Activated CD4-positive, alpha-beta T cell treated with anti-CD3 and anti-CD28 coated beads for 36 hours (primary cell): ENCODE results near the gene PGAP6. TPM values are rescaled to one million over a fixed set of nuclear protein-coding genes. Genes with fewer than 3 reads are reported as not detected.
"Not testable (repeated sequence)": the region's sequence is repeated elsewhere in the genome, so short reads cannot be mapped to it uniquely, and the experiment has no call there.

ENCODE experiments used
- ATAC-seq: fragments of 200-7000 bp; cut with Tn5 transposase; one replicate; pipeline ENCODE4 v1.10.0; 2021; ENCODE audit warnings: mild to moderate bottlenecking, moderate library complexity
- CTCF ChIA-PET: fragments of 350-600 bp; sonication (Branson Sonifier 250); formaldehyde crosslinking; loops from one replicate; lab custom pipeline; 2021; ENCODE audit warnings: antibody characterized with exemption; lab: Charles Lee
- POLR2A ChIA-PET: fragments of 350-600 bp; sonication (Branson Sonifier 250); formaldehyde crosslinking; loops from one replicate; lab custom pipeline; 2021; ENCODE audit warnings: antibody characterized with exemption, inconsistent platforms; lab: Charles Lee
- DNase-seq: peaks from one replicate; pipeline ENCODE4 v3.0.0-alpha.2; 2020
- H3K27ac Mint-ChIP-seq: one replicate; pipeline ENCODE4 v1.8.0; 2021; ENCODE audit warnings: mixed read lengths
- H3K27me3 Mint-ChIP-seq: one replicate; pipeline ENCODE4 v1.8.0; 2021; ENCODE audit warnings: mixed read lengths
- H3K36me3 Mint-ChIP-seq: one replicate; pipeline ENCODE4 v1.8.0; 2021; ENCODE audit warnings: low read depth, mixed read lengths
- H3K4me1 Mint-ChIP-seq: one replicate; pipeline ENCODE4 v1.8.0; 2021; ENCODE audit warnings: mixed read lengths
- H3K4me3 Mint-ChIP-seq: one replicate; pipeline ENCODE4 v1.8.0; 2021; ENCODE audit warnings: mild to moderate bottlenecking, moderate library complexity, mixed read lengths
- H3K9me3 Mint-ChIP-seq: one replicate; pipeline ENCODE4 v1.8.0; 2021; ENCODE audit warnings: low read depth, mixed read lengths
- intact Hi-C, 2 experiments: fragments of 100-400 bp; cut with DNase I in 1 of 2; cut with micrococcal nuclease in 1 of 2; formaldehyde crosslinking; loops; one replicate each; pipeline versions ENCODE4 v1.14.2 to v1.15.1; 2022 to 2024; cut with DNase I, micrococcal nuclease
- total RNA-seq, 2 experiments: library from RNA; stranded (reverse); gene quantifications; one replicate each; pipeline ENCODE4 v1.2.3, GENCODE V29; 2021

Gene PGAP6
- total RNA-seq, 2 experiments from 2014 or later = 22.9 to 40.8 TPM

DNA sequence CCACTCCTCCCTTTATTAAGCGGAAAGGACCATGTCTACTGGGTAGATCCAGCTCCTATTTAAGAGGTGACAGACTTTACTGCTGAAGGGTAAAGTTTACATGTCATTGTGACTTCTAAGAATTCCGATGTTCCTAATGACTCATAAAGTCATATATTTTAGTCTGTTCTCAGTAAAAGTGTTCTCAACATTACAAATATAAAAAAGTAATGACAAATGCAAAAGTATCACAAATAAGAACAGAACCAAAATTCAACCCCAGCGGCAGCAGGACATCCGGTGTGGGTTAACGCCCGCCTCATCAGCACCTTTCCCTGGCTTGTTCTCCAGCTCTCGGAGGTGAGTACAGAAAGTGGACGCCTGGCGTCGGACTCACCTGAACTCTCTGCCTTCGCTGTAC lies 36.0 kb downstream of the PGAP6 start:
- H3K36me3 Mint-ChIP-seq = peaks cover 34% of the 10 kb centered on the region
- H3K27ac Mint-ChIP-seq = no peak overlapping the region
- intact Hi-C loops = no loop called here
- peaks cover 75% of the 10 kb centered on the region for H3K4me1 Mint-ChIP-seq
- no peaks in the 10 kb centered on the region for H3K9me3 Mint-ChIP-seq
- no peaks in the 10 kb centered on the region for H3K27me3 Mint-ChIP-seq
- peak; percentile 45 for DNase-seq
- ChIA-PET POLR2A (interaction anchor here (0.6 kb wide), 1 partner anchor 50 kb away, joined by 5 read pairs; no protein-coding TSS in a partner anchor), CTCF (interaction anchor here (0.7 kb wide), 1 partner anchor 381 kb away, joined by 3 read pairs; the partner anchor contains the start of gene CCDC78)
- ATAC-seq = peak; percentile 70
- no peak overlapping the region for H3K4me3 Mint-ChIP-seq

- no peak for ATAC-seq
- CTCF ChIA-PET = interaction anchor here (0.6 kb wide), 1 partner anchor 403 kb away, joined by 4 read pairs; no protein-coding TSS in a partner anchor
- DNase-seq = no peak
- intact Hi-C loops = no loop called here
- peak overlapping the region; percentile 23 for H3K27ac Mint-ChIP-seq
- H3K27me3 Mint-ChIP-seq = no peaks in the 10 kb centered on the region
- POLR2A ChIA-PET = interaction anchor here (0.6 kb wide), 1 partner anchor 30 kb away, joined by 3 read pairs; no protein-coding TSS in a partner anchor
- peaks cover 74% of the 10 kb centered on the region for H3K4me1 Mint-ChIP-seq
- no peaks in the 10 kb centered on the region for H3K9me3 Mint-ChIP-seq
- H3K4me3 Mint-ChIP-seq = no peak overlapping the region
- peaks cover 34% of the 10 kb centered on the region for H3K36me3 Mint-ChIP-seq
Measured at GRCh38 chr16:342455-343213, 39.1 kb downstream of the PGAP6 start.

- peaks cover 30% of the 10 kb centered on the region for H3K36me3 Mint-ChIP-seq
- peaks cover 69% of the 10 kb centered on the region for H3K4me1 Mint-ChIP-seq
- H3K27ac Mint-ChIP-seq, DNase-seq, H3K4me3 Mint-ChIP-seq, intact Hi-C loops, ATAC-seq, H3K27me3 Mint-ChIP-seq, H3K9me3 Mint-ChIP-seq: not testable (repeated sequence)
- ChIA-PET CTCF (interaction anchor here (0.6 kb wide), 1 partner anchor 89 kb away, joined by 3 read pairs; no protein-coding TSS in a partner anchor), POLR2A (interaction anchor here (0.6 to 0.8 kb wide), 3 partner anchors 31 to 114 kb away, joined by 3 to 4 read pairs (median 3); no protein-coding TSS in a partner anchor)
Measured at GRCh38 chr16:341974-342336, 39.8 kb downstream of the PGAP6 start.

DNA sequence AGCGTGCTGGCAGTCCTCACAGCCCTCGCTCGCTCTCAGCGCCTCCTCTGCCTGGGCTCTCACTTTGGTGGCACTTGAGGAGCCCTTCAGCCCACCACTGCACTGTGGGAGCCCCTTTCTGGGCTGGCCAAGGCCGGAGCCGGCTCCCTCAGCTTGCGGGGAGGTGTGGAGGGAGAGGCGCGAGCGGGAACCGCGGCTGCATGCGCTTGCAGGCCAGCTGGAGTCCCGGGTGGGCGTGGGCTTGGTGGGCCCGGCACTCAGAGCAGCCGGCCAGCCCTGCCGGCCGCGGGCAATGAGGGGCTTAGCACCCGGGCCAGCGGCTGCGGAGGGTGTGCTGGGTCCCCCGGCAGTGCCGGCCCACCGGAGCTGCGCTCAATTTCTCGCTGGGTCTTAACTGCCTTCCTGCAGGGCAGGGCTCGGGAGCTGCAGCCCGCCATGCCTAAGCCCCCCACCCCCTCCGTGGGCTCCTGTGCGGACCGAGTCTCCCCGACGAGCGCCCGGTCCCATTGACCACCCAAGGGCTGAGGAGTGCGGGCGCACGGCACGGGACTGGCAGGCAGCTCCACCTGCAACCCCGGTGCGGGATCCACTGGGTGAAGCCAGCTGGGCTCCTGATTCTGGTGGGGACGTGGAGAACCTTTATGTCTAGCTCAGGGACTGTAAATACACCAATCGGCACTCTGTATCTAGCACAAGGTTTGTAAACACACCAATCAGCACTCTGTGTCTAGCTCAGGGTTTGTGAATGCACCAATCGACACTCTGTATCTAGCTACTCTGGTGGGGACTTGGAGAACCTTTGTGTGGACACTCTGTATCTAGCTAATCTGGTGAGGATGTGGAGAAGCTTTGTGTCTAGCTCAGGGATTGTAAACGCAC lies 40.4 kb downstream of the PGAP6 start:
- CTCF ChIA-PET = interaction anchor here (0.6 to 0.8 kb wide), 2 partner anchors 90 to 158 kb away, joined by 3 read pairs; no protein-coding TSS in a partner anchor
- H3K4me3 Mint-ChIP-seq = not testable (repeated sequence)

GRCh38 chr16:340370-341091 lies 41.2 kb downstream of the PGAP6 start:
- peaks cover 23% of the 10 kb centered on the region for H3K36me3 Mint-ChIP-seq
- no peaks in the 10 kb centered on the region for H3K9me3 Mint-ChIP-seq
- ATAC-seq (no peak), DNase-seq (no peak)
- no peak overlapping the region for H3K4me3 Mint-ChIP-seq
- POLR2A ChIA-PET = no interaction called here
- peak overlapping the region; percentile 39 for H3K27ac Mint-ChIP-seq
- intact Hi-C loops = no loop called here
- CTCF ChIA-PET = interaction anchor here (0.6 to 0.8 kb wide), 3 partner anchors 8 to 366 kb away, joined by 3 read pairs; no protein-coding TSS in a partner anchor
- peaks cover 64% of the 10 kb centered on the region for H3K4me1 Mint-ChIP-seq
- no peaks in the 10 kb centered on the region for H3K27me3 Mint-ChIP-seq

More for the DNA sequence above, 40.4 kb downstream of the PGAP6 start:
- intact Hi-C loops, H3K9me3 Mint-ChIP-seq, H3K27ac Mint-ChIP-seq, H3K27me3 Mint-ChIP-seq, ATAC-seq, DNase-seq: not testable (repeated sequence)
- Mint-ChIP-seq H3K4me1 (peaks cover 65% of the 10 kb centered on the region), H3K36me3 (peaks cover 29% of the 10 kb centered on the region)
- POLR2A ChIA-PET = interaction anchor here (0.6 to 0.8 kb wide), 3 partner anchors 32 to 113 kb away, joined by 3 to 4 read pairs (median 3); no protein-coding TSS in a partner anchor

GRCh38 chr16:339680-340079 lies 42.1 kb downstream of the PGAP6 start:
- intact Hi-C loops = no loop called here
- Mint-ChIP-seq H3K9me3 (no peaks in the 10 kb centered on the region), H3K27ac (peak overlapping the region; percentile 39), H3K4me1 (peaks cover 62% of the 10 kb centered on the region), H3K4me3 (no peak overlapping the region), H3K36me3 (peaks cover 16% of the 10 kb centered on the region), H3K27me3 (no peaks in the 10 kb centered on the region)
- ATAC-seq (no peak), DNase-seq (no peak)
- CTCF ChIA-PET = no interaction called here
- POLR2A ChIA-PET = no interaction called here

GRCh38 chr16:337975-338575 lies 43.7 kb downstream of the PGAP6 start:
- DNase-seq (no peak), ATAC-seq (no peak)
- no peaks in the 10 kb centered on the region for H3K9me3 Mint-ChIP-seq
- peaks cover 63% of the 10 kb centered on the region for H3K4me1 Mint-ChIP-seq
- CTCF ChIA-PET = interaction anchor here (1.4 to 1.6 kb wide), 2 partner anchors 11 to 13 kb away, joined by 4 to 5 read pairs; no protein-coding TSS in a partner anchor
- no peak overlapping the region for H3K27ac Mint-ChIP-seq
- POLR2A ChIA-PET = interaction anchor here (0.6 to 0.7 kb wide), 3 partner anchors 13 to 765 kb away, joined by 3 to 5 read pairs (median 4); no protein-coding TSS in a partner anchor
- intact Hi-C loops = no loop called here
- peaks cover 11% of the 10 kb centered on the region for H3K36me3 Mint-ChIP-seq
- H3K4me3 Mint-ChIP-seq = no peak overlapping the region
- H3K27me3 Mint-ChIP-seq = no peaks in the 10 kb centered on the region

DNA sequence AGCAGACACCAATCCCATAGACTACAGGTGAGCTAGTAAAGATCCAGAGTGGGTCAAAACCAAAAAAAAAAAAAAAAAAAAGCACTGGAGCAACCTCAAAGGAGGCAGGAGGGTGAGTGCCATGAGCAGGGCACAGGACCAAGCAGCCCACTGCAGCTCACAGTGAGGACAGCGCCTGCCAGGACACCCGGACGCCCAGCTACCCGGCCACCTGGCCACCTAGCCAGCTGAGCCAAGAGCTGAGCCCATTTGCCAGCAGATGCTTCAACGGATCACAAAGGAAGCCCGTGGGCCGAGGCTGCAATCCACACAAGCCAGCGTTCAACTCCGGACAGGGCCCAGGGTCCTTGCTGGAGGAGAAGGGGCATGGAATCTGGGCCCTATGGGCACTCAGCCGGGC lies 44.3 kb downstream of the PGAP6 start:
- CTCF ChIA-PET = interaction anchor here (0.9 to 1.6 kb wide), 5 partner anchors 11 to 219 kb away, joined by 3 to 5 read pairs (median 3); no protein-coding TSS in a partner anchor
- ATAC-seq (no peak), DNase-seq (no peak)
- H3K9me3 Mint-ChIP-seq = no peaks in the 10 kb centered on the region
- POLR2A ChIA-PET = interaction anchor here (0.7 kb wide), 1 partner anchor 766 kb away, joined by 4 read pairs; no protein-coding TSS in a partner anchor
- peaks cover 8% of the 10 kb centered on the region for H3K36me3 Mint-ChIP-seq
- no peak overlapping the region for H3K4me3 Mint-ChIP-seq
- no peaks in the 10 kb centered on the region for H3K27me3 Mint-ChIP-seq
- peaks cover 60% of the 10 kb centered on the region for H3K4me1 Mint-ChIP-seq
- intact Hi-C loops = no loop called here
- H3K27ac Mint-ChIP-seq = no peak overlapping the region

GRCh38 chr16:336269-336668 lies 45.5 kb downstream of the PGAP6 start:
- Mint-ChIP-seq H3K9me3 (no peaks in the 10 kb centered on the region), H3K27ac (no peak overlapping the region), H3K27me3 (no peaks in the 10 kb centered on the region), H3K4me1 (peaks cover 58% of the 10 kb centered on the region), H3K36me3 (peaks cover 4% of the 10 kb centered on the region), H3K4me3 (no peak overlapping the region)
- DNase-seq (no peak), ATAC-seq (no peak)
- intact Hi-C loops = no loop called here
- ChIA-PET POLR2A (interaction anchor here (0.7 kb wide), 1 partner anchor 96 kb away, joined by 8 read pairs; no protein-coding TSS in a partner anchor), CTCF (interaction anchor here (0.8 kb wide), 1 partner anchor 14 kb away, joined by 3 read pairs; no protein-coding TSS in a partner anchor)
